NCI-H2227 treated with DMSO at 0.1 percent for 48 hours (cell line): ENCODE results near the gene RNF11.
A peak's percentile ranks its signal among the peaks of the same experiment; 100 is the strongest.

Source experiments
- DNase-seq: peaks from one replicate; lab custom pipeline; 2025; lab: John Stamatoyannopoulos, UW

RNF11 gene

GRCh38 chr1:51296383-51297357 lies 60.6 kb downstream of the RNF11 start:
- peak; percentile 55 for DNase-seq

DNA sequence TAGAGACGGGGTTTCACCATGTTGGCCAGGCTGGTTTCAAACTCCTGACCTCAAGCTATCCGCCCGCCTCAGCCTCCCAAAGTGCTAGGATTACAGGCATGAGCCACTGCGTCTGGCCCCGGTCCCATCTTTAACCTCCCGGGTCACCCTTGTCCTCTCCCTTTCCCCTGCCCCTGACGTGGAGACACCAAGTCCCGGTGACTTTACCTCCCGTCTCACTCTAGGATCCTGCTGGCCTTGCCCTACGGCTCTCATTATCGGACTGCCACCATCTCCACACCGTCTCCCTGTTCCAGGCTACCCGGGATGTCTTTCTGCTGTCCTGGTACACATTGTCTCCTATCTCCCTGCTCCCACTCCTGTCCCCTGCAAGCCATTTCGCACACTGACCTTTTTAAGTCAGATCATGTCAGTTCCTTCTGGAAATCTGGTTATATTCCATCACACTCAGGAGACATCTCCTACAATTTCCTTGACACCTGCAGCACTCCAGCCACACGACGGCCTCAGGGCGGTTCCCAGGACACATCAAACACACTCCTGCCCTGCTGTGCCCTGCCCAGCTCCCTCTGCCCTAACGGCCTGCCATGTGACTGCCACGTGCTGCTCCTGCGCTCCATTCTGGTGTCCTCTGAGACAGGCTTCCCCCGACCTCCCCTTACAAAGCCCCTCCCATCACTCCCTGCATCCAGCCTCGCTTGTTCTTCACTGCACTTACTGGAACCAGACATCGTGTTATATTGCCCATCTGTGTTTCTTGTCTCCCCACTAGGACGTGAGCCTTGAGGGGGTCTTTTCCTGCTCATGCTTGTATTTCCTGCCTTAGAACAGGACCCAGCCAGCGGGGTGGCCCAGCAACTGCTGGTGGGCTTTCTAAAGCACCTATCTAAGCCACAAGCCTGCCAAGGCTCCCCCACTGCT lies 61.6 kb downstream of the RNF11 start:
- no peak for DNase-seq

GRCh38 chr1:51298322-51298705 lies 62.2 kb downstream of the RNF11 start:
- DNase-seq = no peak

DNA sequence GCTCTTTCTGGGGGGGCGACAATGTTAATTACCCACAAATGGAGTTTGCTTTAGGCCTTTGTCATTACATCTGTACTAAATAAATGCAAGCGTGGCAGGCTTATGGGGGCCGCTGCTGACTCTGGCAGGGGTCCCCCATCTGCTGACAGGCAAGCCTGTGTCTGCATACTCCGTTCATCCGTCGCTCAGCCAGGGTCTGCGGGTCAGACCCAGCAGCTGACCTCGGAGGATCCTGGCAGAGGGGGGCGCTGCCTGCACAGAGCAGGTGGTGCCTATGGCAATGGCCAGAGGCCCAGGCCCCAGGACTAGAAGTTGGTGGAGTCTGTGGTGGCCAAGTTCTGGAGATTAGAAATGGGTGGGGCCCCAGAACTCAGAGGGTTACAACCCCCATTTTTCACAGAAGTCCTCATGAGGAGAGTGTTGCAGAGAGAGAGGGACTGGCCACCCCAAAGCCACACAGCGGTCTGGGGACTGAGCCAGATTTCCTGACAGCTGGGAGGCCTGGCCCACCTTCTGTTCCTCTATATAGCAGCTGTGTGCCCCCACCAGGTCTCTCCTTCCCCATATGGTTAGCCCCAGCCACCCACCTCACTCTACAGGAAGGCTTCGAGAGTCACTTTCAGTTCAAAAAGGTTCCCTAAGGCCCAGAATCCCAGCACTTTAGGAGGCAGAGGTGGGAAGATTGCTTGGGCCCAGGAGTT lies 63.3 kb downstream of the RNF11 start:
- no peak for DNase-seq

DNA sequence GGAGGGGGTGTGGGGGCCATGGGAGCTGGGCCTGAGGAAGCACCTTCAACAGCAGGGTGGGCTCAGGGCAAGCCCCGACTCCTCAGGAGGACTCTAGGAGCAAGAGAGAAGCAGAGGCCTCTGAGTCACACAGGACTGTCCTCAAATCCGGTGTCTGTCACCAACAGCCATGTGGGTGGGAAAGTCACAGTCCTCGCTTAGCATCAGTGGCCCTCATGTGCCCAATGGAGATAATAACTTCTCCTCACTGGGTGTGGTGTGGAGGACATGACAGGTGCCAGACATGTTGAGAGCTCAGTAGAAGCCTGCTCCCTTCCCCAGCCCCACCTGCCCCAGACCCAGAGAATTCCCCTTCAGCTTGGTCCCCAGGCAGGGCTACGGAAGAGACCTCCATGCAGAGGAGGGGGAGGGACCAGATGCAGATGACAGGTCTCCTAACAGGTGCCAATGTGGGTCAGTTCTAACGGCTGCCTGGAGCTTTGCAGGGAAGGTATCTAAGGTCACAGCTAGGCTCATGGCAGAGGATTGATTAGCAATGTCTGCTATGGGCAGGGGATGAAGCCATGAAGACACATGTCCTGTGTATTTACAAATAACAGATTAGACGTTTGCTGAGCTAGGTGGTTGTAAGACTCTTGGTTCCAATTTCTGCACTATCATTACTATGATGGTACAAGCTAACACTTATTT lies 64.1 kb downstream of the RNF11 start:
- no peak for DNase-seq

DNA sequence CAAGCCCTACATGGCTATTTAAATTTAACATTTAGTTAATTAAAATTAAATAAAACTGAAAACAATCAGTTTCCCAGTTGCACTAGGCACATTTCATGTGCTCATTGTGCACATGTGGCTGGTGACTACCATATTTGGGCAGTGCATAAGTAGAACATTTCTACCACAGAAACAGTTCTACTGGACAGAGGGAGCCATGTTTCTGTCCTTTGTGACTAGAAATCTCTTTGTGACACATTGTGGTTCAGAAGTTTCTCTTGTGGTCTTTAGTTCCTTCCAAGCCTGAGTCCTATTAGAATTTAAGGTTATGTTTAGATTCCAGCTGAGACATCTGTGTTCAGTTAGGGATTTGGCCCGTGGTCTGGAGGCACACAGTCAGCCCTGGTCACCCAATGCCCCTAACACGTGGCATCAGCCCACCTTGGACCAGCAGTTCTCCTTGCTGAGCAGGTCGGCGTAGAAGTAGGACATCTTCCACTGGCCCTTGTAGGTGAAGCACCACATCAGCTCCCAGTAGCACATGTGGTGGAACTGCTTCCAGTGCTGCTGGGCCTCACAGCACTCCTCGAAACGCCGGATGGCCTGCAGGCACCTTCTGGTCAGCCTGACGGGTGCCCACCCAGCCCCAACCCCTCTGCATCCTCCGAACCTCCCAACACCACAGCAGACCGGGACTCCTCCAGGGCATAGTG lies 65.2 kb downstream of the RNF11 start:
- DNase-seq = no peak

DNA sequence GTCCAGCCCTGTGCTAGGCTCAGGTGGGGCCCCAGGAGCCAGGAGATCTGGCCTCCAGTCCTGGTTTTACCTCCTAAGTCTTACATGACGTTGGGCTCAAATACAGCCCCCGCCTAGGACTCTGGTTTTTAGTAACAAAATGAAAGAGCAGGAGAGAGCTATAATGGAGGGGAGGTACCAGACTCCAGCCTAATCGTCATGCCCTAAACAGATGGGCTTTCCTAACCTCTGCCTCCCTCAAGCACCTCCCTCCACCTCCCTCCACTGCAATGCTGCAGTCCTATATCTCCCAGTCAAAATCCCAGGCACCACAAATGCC lies 65.7 kb downstream of the RNF11 start:
- DNase-seq = no peak

DNA sequence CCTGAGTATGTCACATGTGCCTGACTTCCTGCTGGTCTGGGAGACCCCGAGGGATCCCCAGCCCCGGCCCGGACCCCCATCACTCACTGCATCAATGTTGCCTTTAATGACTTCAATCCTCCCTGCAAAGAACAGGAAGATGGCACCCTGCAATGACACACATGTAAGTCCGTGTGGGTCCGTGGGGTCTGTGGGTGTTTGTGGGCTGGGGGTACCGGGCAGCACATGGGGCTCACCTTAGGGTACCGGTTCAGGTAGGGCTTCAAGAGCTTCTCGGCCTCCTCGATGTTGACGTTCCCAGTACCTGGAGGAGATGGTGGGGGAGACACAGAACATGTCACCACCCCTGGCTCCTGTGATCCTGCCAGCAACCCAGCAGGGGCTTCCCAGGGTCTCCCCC lies 66.2 kb downstream of the RNF11 start:
- no peak for DNase-seq

GRCh38 chr1:51302746-51303145 lies 66.7 kb downstream of the RNF11 start:
- no peak for DNase-seq

GRCh38 chr1:51303315-51303714 lies 67.2 kb downstream of the RNF11 start:
- no peak for DNase-seq

GRCh38 chr1:51303751-51304251 lies 67.7 kb downstream of the RNF11 start:
- no peak for DNase-seq

- DNase-seq = no peak
Observed at GRCh38 chr1:51304360-51304759, 68.3 kb downstream of the RNF11 start.

- DNase-seq = no peak
Observed at GRCh38 chr1:51305371-51305823, 69.3 kb downstream of the RNF11 start.

GRCh38 chr1:51306950-51307349 lies 70.9 kb downstream of the RNF11 start:
- DNase-seq = no peak

- no peak for DNase-seq
Observed at GRCh38 chr1:51308636-51309035, 72.6 kb downstream of the RNF11 start.

DNA sequence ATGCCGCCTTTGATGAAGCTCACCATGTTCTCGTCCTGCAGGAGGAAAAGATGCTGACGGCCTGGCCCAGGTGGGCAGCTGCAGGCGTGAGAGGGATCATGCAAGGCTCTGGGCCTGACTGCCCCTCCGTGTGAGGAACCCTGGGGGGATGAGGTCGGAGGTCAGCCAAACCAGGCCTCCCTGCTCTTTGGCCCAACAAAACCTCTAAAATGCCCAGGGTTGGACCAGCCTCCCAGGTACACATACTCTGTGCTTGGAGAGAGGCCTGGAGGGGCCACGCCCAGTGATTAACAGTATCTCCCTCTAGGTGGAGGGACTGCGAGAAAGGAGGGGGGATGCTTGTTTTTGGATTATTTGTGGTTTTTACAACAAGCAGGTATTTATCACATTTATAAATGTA lies 73.2 kb downstream of the RNF11 start:
- no peak for DNase-seq

- DNase-seq = no peak
Observed at GRCh38 chr1:51310871-51311613, 75.0 kb downstream of the RNF11 start.

- no peak for DNase-seq
Observed at GRCh38 chr1:51311826-51312225, 75.8 kb downstream of the RNF11 start.

DNA sequence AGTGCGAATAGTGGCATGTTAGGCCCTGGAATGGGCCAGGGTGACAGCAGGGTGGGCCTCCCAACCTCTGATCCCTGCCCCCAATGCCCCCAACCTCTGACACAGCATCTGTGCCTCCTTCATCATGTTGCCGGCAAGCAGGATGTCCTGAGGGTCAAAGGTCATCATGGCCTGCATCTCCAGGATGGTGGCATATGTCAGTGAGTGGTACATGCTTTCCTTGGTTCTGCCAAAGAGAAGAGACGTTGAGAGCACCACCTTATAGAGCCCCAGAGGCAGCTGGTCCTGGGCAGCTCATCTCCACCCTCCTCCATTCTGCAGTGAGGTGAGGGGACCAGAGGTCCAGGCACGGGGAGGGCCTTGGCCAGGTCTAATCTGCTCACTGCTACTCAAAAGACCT lies 76.6 kb downstream of the RNF11 start:
- DNase-seq = no peak

DNA sequence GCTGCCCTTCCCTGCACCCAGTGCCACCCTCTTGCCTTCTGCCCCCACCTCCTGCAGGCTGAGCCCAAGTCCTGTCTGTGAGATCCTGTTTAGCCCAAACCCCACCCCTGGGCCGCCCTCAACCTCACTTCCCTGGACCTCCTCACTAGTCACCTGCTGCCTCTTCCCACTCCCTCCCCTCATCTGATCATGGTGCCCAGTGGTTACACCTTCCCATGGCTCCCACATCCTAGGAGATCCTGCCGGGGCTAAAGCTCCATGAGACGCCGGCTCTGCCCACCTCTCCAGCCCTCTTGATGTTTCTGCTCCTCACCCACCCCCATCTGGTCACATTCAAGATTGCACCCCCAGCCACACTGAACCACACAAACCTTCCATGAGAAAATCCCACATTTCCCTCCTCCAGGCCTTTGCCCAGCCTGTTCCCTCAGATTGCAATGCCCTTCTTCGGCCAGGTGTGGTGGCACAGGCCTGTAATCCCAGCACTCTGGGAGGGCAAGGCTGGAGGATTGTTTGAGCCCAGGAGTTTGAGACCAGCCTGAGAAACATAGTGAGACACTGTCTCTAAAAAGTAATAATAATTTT lies 77.3 kb downstream of the RNF11 start:
- DNase-seq = no peak
